Lung (tissue), 12 donors: ENCODE data around the gene CRYBG1. TPM values are rescaled to one million over a fixed set of nuclear protein-coding genes. Genes with fewer than 3 reads are reported as not detected.
"Not testable (repeated sequence)": the region's sequence is repeated elsewhere in the genome, so short reads cannot be mapped to it uniquely, and the experiment has no call there.

ENCODE experiments used
- ATAC-seq: fragments of 200-7000 bp; cut with Tn5 transposase; one replicate; pipeline ENCODE4 v1.9.1; 2020; ENCODE audit warnings: moderate number of reproducible peaks; ENCODE audit not compliant: insufficient read depth, low FRiP score
- DNase-seq, 3 donors: peaks; one replicate each; pipeline ENCODE4 v3.0.0-alpha.2; 2013 to 2017
- H3K27ac ChIP-seq, 2 donors: one replicate each; pipeline ENCODE4 v1.5.1; 2013; ENCODE audit warnings: mild to moderate bottlenecking in 2 of 2, moderate library complexity in 2 of 2, control low read depth in 1 of 2, inconsistent platforms in 1 of 2, low read depth in 1 of 2, low read length in 1 of 2
- H3K27me3 ChIP-seq, 3 donors: one replicate each; pipeline ENCODE4 v1.5.1; 2013; ENCODE audit warnings: low read length in 2 of 3; ENCODE audit not compliant: control insufficient read depth in 3 of 3, insufficient read depth in 3 of 3
- H3K36me3 ChIP-seq, 4 donors: one replicate each; pipeline ENCODE4 v1.5.1; 2013; ENCODE audit warnings: low read length in 4 of 4, mild to moderate bottlenecking in 1 of 4, moderate library complexity in 1 of 4; ENCODE audit not compliant: control insufficient read depth in 4 of 4, insufficient read depth in 4 of 4
- H3K4me1 ChIP-seq, 5 donors: one replicate each; pipeline ENCODE4 v1.5.1; 2013; ENCODE audit warnings: low read length in 5 of 5, mild to moderate bottlenecking in 2 of 5, moderate library complexity in 1 of 5; ENCODE audit not compliant: control insufficient read depth in 5 of 5, insufficient read depth in 5 of 5
- H3K4me3 ChIP-seq: one replicate; pipeline ENCODE4 v1.5.1; 2013; ENCODE audit warnings: mild to moderate bottlenecking, control low read depth, moderate library complexity
- H3K9ac ChIP-seq, 2 donors: one replicate each; pipeline ENCODE4 v1.5.1; 2013; ENCODE audit warnings: low read length in 2 of 2, control low read depth in 1 of 2; ENCODE audit not compliant: insufficient read depth in 1 of 2
- H3K9me3 ChIP-seq, 4 donors: one replicate each; pipeline ENCODE4 v1.5.1; 2013; ENCODE audit warnings: low read length in 3 of 4, mild to moderate bottlenecking in 1 of 4, moderate library complexity in 1 of 4; ENCODE audit not compliant: control insufficient read depth in 4 of 4, insufficient read depth in 3 of 4
- WGBS, 2 donors: extraction: QIAGEN DNeasy Blood & Tissue Kit; methylation state at CpG; one replicate each; pipeline ENCODE4 v1.1.7; 2013; 5-methylcytosine and 5-hydroxymethylcytosine counted together
- polyA plus RNA-seq, 2 donors: library from polyadenylated mRNA; stranded (reverse); fragments of 200-250 nt; gene quantifications; one replicate each; pipeline ENCODE4 v1.2.1, GENCODE V29; 2013
- total RNA-seq, 2 donors: library from RNA; depleted of rRNA in 1 of 2; stranded (reverse); fragments of >200 nt in 1 of 2; gene quantifications; one replicate each; pipeline ENCODE4 v1.2.1, GENCODE V29; 2014 to 2021
- TF ChIP-seq, protein P1 (sequence below): IDR thresholded peaks from 2 replicates; pipeline ENCODE4 v1.5.1; 2012; ENCODE audit warnings: mild to moderate bottlenecking; ENCODE audit errors: control extremely low read depth, extremely low read depth
- donor health status: control.
- donor health status: control.
- donor health status: Bipolar disorder and iron deficiency.
- donor health status: healthy.
- donor health status: DM: yes; HTN: yes; CAD: no.

Gene CRYBG1
- total and polyA plus RNA-seq, 4 donors: 5.7 to 28.0 (median 12.6) TPM

DNA sequence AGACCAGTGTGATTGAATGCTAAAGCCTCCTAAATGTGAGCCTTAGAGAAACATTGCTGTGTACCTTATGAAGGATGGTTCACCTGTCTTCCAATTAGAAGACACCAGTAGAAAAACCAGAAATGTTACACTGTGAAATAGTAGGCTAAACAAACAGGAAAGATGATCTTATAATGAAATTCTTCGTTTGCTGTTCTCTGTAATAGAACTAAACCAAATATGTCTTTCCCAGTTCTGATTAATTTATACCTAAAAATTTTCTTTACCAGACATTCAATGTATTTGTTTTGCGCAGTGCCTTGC is 154.0 kb downstream of the CRYBG1 start:
- no peaks in the 10 kb centered on the region for H3K36me3 ChIP-seq
- TF ChIP-seq, protein P1, sequence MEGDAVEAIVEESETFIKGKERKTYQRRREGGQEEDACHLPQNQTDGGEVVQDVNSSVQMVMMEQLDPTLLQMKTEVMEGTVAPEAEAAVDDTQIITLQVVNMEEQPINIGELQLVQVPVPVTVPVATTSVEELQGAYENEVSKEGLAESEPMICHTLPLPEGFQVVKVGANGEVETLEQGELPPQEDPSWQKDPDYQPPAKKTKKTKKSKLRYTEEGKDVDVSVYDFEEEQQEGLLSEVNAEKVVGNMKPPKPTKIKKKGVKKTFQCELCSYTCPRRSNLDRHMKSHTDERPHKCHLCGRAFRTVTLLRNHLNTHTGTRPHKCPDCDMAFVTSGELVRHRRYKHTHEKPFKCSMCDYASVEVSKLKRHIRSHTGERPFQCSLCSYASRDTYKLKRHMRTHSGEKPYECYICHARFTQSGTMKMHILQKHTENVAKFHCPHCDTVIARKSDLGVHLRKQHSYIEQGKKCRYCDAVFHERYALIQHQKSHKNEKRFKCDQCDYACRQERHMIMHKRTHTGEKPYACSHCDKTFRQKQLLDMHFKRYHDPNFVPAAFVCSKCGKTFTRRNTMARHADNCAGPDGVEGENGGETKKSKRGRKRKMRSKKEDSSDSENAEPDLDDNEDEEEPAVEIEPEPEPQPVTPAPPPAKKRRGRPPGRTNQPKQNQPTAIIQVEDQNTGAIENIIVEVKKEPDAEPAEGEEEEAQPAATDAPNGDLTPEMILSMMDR: no peak
- H3K9me3 ChIP-seq: no peaks in the 10 kb centered on the region
- DNase-seq: no peak
- H3K27ac ChIP-seq: no peak overlapping the region
- ATAC-seq: no peak
- H3K9ac ChIP-seq: no peak overlapping the region
- H3K4me3 ChIP-seq: no peak overlapping the region
- peaks cover 0 to 18% (median 0%) of the 10 kb centered on the region in 5 donors for H3K4me1 ChIP-seq
- 59 to 62% methylated on average over 2 of the region's 2 CpGs for WGBS, 2 donors
- peaks cover 0 to 42% (median 29%) of the 10 kb centered on the region in 3 donors for H3K27me3 ChIP-seq

DNA sequence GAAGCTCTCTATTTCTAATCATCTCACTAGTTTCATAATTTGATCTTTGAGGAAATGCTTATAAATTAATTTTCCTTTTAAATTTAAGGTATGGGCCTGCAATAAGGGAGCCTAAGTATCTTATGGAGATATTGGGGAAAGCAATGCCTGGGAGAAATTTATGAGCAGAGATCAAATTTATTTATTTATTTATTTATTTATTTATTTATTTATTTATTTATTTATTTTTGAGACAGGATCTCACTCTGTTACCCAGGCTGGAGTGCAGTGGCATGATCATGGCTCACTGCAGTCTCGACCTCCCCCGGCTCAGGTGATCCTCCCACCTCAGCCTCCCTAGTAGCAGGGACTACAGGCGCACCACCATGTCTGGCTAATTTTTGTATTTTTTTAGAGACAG is 155.1 kb downstream of the CRYBG1 start:
- 94 to 98% methylated on average over 3 of the region's 3 CpGs for WGBS, 2 donors
- not testable (repeated sequence) for DNase-seq, H3K4me1 ChIP-seq

DNA sequence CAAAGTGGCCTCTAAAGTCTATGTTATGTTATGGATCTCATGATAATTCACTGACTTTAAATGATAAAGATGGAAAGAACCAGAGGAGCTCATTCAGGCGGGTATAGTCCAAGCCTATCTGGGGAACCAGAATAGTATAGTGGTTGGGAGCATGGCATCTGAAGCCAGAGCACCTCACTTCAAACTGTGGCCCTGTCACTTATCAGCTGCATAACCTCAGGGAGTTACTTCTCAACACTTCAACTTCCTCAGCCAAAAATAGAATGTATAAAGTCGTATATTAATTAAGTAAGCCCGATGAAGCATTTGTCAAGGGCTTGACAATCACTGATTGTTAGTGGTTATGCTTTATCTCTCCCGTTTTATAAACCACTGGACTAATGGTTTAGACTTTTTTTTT is 156.1 kb downstream of the CRYBG1 start:
- Histone ChIP-seq H3K9ac (no peak overlapping the region), H3K9me3 (no peaks in the 10 kb centered on the region), H3K27ac (no peak overlapping the region), H3K27me3 (peaks cover 0 to 24% (median 9%) of the 10 kb centered on the region in 3 donors), H3K4me1 (peaks cover 0 to 2% (median 0%) of the 10 kb centered on the region in 5 donors), H3K36me3 (peaks cover 0 to 3% (median 0%) of the 10 kb centered on the region in 4 donors), H3K4me3 (no peak overlapping the region)
- no peak for DNase-seq
- TF ChIP-seq, protein P1: no peak
- ATAC-seq: no peak
- 17 to 30% methylated on average over 4 of the region's 4 CpGs for WGBS, 2 donors

More for the DNA sequence above, 155.1 kb downstream of the CRYBG1 start:
- peaks cover 0 to 34% (median 19%) of the 10 kb centered on the region in 3 donors for H3K27me3 ChIP-seq
- not testable (repeated sequence) for H3K9me3 ChIP-seq, H3K36me3 ChIP-seq, H3K9ac ChIP-seq, H3K27ac ChIP-seq, ATAC-seq, H3K4me3 ChIP-seq

DNA sequence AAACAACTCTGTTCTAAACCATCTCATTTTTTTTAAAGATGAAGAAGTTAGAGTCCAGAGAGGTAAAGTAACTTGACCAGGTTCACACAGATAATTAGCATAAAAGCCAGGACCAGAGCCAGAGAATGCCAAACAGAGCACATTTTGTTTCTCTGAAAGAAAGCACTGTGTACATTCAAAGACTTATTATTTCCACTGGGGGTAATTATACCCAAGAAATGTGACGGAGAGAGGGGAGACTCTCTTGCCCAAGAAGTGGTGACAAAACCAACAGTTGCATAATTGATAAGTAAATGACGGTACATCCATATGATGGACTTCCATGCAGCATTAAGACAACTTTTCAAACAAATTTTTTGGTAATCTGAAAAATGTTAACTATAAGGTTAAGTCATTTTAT is 157.2 kb downstream of the CRYBG1 start:
- H3K9me3 ChIP-seq: no peaks in the 10 kb centered on the region
- DNase-seq (no peak), ATAC-seq (no peak)
- peaks cover 0 to 3% (median 0%) of the 10 kb centered on the region in 4 donors for H3K36me3 ChIP-seq
- H3K27me3 ChIP-seq: peaks cover 0 to 22% (median 3%) of the 10 kb centered on the region in 3 donors
- no peak overlapping the region for H3K4me3 ChIP-seq
- 41 to 69% methylated on average over 2 of the region's 2 CpGs for WGBS, 2 donors
- TF ChIP-seq, protein P1: no peak
- no peak overlapping the region for H3K27ac ChIP-seq
- H3K9ac ChIP-seq: no peak overlapping the region
- no peaks in the 10 kb centered on the region for H3K4me1 ChIP-seq
